Bronchial epithelial cell (primary cell): Measurements from ENCODE around the gene PLOD2. TPM values are rescaled to one million over a fixed set of nuclear protein-coding genes. Genes with fewer than 3 reads are reported as not detected.

Experiments used
- DNase-seq: peaks from one replicate; pipeline ENCODE4 v3.0.0-alpha.2; 2010; ENCODE audit warnings: low read depth
- FAIRE-seq: peaks from 2 replicates; lab custom pipeline; 2011; peaks lifted over from hg19 to GRCh38; lab: Jason Lieb, UNC
- H3K27me3 ChIP-seq: 2 replicates; pipeline ENCODE4 v1.5.1; 2011; ENCODE audit warnings: low read length; ENCODE audit not compliant: control insufficient read depth, insufficient read depth
- H3K36me3 ChIP-seq: 2 replicates; pipeline ENCODE4 v1.5.1; 2011; ENCODE audit warnings: low read length; ENCODE audit not compliant: control insufficient read depth, insufficient read depth
- H3K4me3 ChIP-seq: 2 replicates; pipeline ENCODE4 v1.5.1; 2011; ENCODE audit warnings: mild to moderate bottlenecking, low read depth, low read length, control low read depth
- total RNA-seq: library from RNA; depleted of rRNA; stranded (reverse); fragments of >200 nt; gene quantifications from 2 replicates; pipeline ENCODE4 v1.2.1, GENCODE V29; 2014
- TF ChIP-seq, protein P1 (sequence below): IDR thresholded peaks from 2 replicates; pipeline ENCODE4 v1.5.1; 2011; ENCODE audit warnings: mild to moderate bottlenecking, moderate library complexity, low read length, control low read depth, inconsistent platforms; ENCODE audit not compliant: insufficient read depth, severe bottlenecking

Gene PLOD2
- total RNA-seq, 1 donor from 2014 or later = 36.6 TPM

DNA sequence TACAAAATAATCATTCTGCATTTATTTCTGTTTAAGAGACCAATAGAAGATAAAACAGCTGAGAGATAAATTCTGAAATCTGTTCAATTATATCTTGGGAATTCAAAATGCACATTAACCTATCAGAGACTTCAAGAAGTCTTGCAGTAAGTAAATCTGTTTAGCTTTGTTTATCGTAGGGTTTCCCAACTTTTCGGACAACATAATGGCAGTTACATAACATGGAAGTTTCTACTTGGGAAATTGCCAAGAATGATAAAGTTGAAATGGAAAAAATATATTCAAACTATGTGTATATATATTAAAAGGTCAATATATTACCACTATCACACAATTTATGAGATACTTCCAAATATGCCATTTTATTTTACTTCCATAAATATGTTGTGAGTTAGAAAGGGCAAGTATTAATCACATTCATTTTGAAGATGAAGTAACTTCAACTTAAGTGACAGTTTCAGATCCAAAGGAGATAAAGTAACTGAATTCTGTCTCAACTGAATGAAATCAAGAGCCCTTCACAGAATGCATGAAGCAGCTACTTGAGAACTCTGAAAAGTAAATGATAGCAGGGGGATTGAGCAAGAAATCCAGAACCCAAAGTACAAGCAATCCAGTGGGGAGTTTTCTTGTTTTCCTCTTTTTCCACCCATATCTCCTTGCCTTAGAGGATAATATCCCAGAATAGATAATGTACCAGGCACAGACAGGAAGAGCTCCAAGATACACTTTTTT, 108.8 kb downstream of the PLOD2 start:
- H3K36me3 ChIP-seq = no peaks in the 10 kb centered on the region
- no peak overlapping the region for H3K4me3 ChIP-seq
- H3K27me3 ChIP-seq = no peaks in the 10 kb centered on the region
- TF ChIP-seq, protein P1, sequence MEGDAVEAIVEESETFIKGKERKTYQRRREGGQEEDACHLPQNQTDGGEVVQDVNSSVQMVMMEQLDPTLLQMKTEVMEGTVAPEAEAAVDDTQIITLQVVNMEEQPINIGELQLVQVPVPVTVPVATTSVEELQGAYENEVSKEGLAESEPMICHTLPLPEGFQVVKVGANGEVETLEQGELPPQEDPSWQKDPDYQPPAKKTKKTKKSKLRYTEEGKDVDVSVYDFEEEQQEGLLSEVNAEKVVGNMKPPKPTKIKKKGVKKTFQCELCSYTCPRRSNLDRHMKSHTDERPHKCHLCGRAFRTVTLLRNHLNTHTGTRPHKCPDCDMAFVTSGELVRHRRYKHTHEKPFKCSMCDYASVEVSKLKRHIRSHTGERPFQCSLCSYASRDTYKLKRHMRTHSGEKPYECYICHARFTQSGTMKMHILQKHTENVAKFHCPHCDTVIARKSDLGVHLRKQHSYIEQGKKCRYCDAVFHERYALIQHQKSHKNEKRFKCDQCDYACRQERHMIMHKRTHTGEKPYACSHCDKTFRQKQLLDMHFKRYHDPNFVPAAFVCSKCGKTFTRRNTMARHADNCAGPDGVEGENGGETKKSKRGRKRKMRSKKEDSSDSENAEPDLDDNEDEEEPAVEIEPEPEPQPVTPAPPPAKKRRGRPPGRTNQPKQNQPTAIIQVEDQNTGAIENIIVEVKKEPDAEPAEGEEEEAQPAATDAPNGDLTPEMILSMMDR = no peak
- FAIRE-seq = no peak
- DNase-seq = no peak

DNA sequence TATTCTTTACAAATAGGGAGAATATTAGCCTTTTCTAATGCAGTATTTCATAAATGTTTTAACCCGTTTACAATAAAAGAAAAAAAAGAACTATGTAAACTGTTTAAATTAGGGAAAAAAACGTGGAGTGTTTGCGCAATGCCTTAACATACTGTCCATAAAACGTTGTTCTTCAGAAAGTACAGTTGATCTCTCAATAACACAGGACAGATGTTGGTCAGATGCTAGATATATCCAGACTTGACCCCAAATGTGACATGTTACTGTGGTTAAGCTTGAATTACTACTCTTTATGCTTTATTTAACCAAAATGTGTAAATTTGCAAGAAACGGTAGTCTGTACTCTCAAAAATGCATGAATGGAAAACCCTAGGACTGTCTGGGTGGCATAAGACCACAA, 110.3 kb downstream of the PLOD2 start:
- H3K36me3 ChIP-seq = no peaks in the 10 kb centered on the region
- no peaks in the 10 kb centered on the region for H3K27me3 ChIP-seq
- DNase-seq (no peak), FAIRE-seq (no peak)
- no peak overlapping the region for H3K4me3 ChIP-seq
- TF ChIP-seq, protein P1 = no peak

DNA sequence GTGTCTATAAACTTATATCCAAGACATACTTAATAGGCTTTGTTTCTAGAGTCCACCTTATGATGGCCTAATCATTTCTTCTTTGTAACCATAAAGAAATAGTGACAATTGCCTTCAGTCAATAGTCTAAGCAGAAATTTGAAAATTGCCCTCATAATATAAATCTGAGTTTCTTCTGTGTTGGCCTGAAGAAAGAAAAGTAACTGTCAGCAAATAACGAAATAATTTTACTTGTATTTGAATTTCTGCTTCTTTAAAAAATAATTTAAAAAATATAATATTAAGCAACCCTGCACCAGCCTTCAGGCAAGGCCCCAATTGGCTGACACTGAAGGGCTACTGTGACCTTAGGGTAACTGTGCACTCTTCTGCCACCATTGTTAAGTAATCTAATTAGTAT, 113.5 kb downstream of the PLOD2 start:
- no peak for DNase-seq
- no peaks in the 10 kb centered on the region for H3K36me3 ChIP-seq
- no peak for FAIRE-seq
- no peaks in the 10 kb centered on the region for H3K27me3 ChIP-seq
- TF ChIP-seq, protein P1 = no peak
- no peak overlapping the region for H3K4me3 ChIP-seq

DNA sequence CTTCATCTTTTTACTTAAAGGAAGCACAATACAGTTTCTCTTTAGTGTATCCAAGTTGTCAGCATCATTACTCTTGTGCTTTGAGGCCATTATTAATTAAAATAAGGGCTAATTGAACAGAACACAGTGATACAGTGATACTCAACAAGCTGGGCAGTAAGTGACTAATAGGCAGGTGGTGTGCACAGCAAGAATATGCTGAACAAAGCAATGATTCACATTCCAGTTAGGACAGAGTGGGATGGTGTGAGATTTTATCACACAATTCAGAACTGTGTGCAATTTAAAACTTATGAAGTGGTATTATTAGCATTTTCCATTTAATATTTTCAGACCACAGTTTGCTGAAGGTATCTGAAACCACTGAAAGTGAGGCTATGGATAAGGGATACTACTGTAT, 116.9 kb downstream of the PLOD2 start:
- FAIRE-seq = no peak
- Histone ChIP-seq H3K36me3 (no peaks in the 10 kb centered on the region), H3K4me3 (no peak overlapping the region), H3K27me3 (no peaks in the 10 kb centered on the region)
- DNase-seq = peak; percentile 71
- TF ChIP-seq, protein P1 = no peak

DNA sequence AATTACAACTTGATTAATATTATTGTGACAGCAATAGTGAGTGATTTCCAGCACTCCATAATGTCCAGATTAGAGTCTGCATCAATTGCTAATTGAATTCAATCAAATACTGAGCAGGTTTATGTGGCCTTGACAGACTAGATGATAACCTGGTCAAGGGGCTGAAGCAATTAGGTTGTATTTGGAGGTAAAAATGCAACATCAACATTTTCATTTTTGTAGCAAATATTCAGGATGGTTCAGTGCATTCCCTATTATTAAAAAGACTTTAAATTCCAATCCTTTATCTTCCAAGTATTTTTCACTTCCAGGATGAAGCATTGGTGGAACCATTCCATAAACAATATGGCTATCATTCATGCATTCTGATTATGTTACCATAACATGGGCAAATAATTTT, 120.4 kb downstream of the PLOD2 start:
- Histone ChIP-seq H3K4me3 (no peak overlapping the region), H3K36me3 (no peaks in the 10 kb centered on the region), H3K27me3 (no peaks in the 10 kb centered on the region)
- FAIRE-seq (no peak), DNase-seq (no peak)
- TF ChIP-seq, protein P1 = no peak

DNA sequence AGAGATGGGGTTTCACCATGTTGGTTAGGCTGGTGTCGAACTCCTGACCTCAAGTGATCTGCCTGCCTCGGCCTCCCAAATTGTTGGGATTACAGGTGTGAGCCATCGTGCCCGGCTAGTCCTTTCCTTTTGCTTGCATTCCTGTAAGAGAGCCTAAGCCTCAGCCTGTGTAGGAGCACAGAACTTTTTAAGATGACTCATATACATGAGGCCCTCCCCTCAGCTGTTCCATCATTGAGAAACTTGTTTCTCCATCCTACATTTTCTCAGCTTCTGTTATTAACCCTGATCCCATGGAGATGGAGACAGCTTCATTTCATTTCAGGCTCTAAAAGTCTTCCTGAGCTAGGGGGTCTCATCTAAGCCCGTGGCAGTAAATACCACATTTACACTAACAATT, 123.3 kb downstream of the PLOD2 start:
- FAIRE-seq (no peak), DNase-seq (peak; percentile 27)
- Histone ChIP-seq H3K4me3 (no peak overlapping the region), H3K27me3 (no peaks in the 10 kb centered on the region), H3K36me3 (no peaks in the 10 kb centered on the region)
- TF ChIP-seq, protein P1 = no peak
